OCI-M1 (cell line): Measurements from ENCODE around the gene NDUFS2.

Experiments used
- DNase-seq: peaks from one replicate; lab custom pipeline; 2025; lab: John Stamatoyannopoulos, UW

Gene NDUFS2

GRCh38 chr1:161196111-161196510 is 6.1 kb upstream of the NDUFS2 start:
- no peak for DNase-seq

- no peak for DNase-seq
Measured at GRCh38 chr1:161196521-161197451, 5.4 kb upstream of the NDUFS2 start.

- no peak for DNase-seq
Measured at GRCh38 chr1:161197560-161198193, 4.5 kb upstream of the NDUFS2 start.

- DNase-seq = peak; percentile 55
Measured at GRCh38 chr1:161198194-161198896, 3.8 kb upstream of the NDUFS2 start.

- no peak for DNase-seq
Measured at GRCh38 chr1:161198897-161199431, 3.2 kb upstream of the NDUFS2 start, which contains the start of gene ADAMTS4. Gene ADAMTS4 (minus strand): TSS chr1:161199054. CDS start chr1:161198627, 427 bp downstream.

GRCh38 chr1:161199506-161200139 is 2.5 kb upstream of the NDUFS2 start:
- DNase-seq = no peak

- DNase-seq = no peak
Measured at GRCh38 chr1:161200421-161200991, 1.7 kb upstream of the NDUFS2 start.

GRCh38 chr1:161200992-161201835 is 953 bp upstream of the NDUFS2 start:
- DNase-seq = peak; percentile 67

GRCh38 chr1:161206411-161207140 is 4.4 kb downstream of the NDUFS2 start:
- DNase-seq = no peak

- no peak for DNase-seq
Measured at GRCh38 chr1:161207173-161207572, 5.0 kb downstream of the NDUFS2 start.

GRCh38 chr1:161209790-161210409 is 7.7 kb downstream of the NDUFS2 start:
- peak; percentile 88 for DNase-seq

GRCh38 chr1:161214369-161214768 is 12.2 kb downstream of the NDUFS2 start:
- no peak for DNase-seq

GRCh38 chr1:161215076-161215475 is 12.9 kb downstream of the NDUFS2 start, which contains the start of gene FCER1G:
Gene FCER1G (plus strand): TSS chr1:161215295. CDS start chr1:161215322, 27 bp downstream.
- no peak for DNase-seq

- DNase-seq = peak; percentile 67
Measured at GRCh38 chr1:161216945-161217712, 15.0 kb downstream of the NDUFS2 start.

GRCh38 chr1:161217831-161218230 is 15.7 kb downstream of the NDUFS2 start:
- DNase-seq = no peak

- no peak for DNase-seq
Measured at GRCh38 chr1:161218301-161219077, 16.3 kb downstream of the NDUFS2 start.

- DNase-seq = no peak
Measured at GRCh38 chr1:161219078-161219892, 17.1 kb downstream of the NDUFS2 start.
